Panc1 (cell line): Measurements from ENCODE around the gene NRP2. TPM values are rescaled to one million over a fixed set of nuclear protein-coding genes. Genes with fewer than 3 reads are reported as not detected.

Experiments
- ATAC-seq: fragments of 200-7000 bp; cut with Tn5 transposase; 2 replicates; pipeline ENCODE4 v1.9.1; 2020; ENCODE audit warnings: mild to moderate bottlenecking, moderate library complexity
- BruUV-seq: library from RNA; stranded (reverse); fragments of 400-500 nt; replicated peaks from 2 replicates; lab custom pipeline; 2021; lab: Mats Ljungman, UMichigan
- CTCF ChIA-PET: fragments of 300-600 bp; sonication (Branson Sonifier 250); formaldehyde crosslinking; loops from one replicate; lab custom pipeline; 2022; ENCODE audit warnings: antibody characterized with exemption; lab: Charles Lee
- POLR2A ChIA-PET: fragments of 300-600 bp; sonication (Branson Sonifier 250); formaldehyde crosslinking; loops from one replicate; lab custom pipeline; 2022; ENCODE audit warnings: antibody characterized with exemption; lab: Charles Lee
- DNase-seq: peaks from one replicate; pipeline ENCODE4 v3.0.0-alpha.2; 2010; ENCODE audit warnings: low read depth, low spot score
- H3K27ac ChIP-seq: 2 replicates; pipeline ENCODE4 v1.5.1; 2011; ENCODE audit warnings: mild to moderate bottlenecking, low read length, inconsistent platforms
- H3K27me3 ChIP-seq: fragments of 200-500 bp; sonication (Bioruptor generic); 2 replicates; pipeline ENCODE4 v1.6.0; 2014; ENCODE audit warnings: low read length, inconsistent platforms; ENCODE audit not compliant: control insufficient read depth, insufficient read depth
- H3K36me3 ChIP-seq: fragments of 200-500 bp; sonication (Bioruptor generic); 2 replicates; pipeline ENCODE4 v1.5.1; 2014; ENCODE audit warnings: inconsistent platforms, mild to moderate bottlenecking, low read length, moderate library complexity; ENCODE audit not compliant: control insufficient read depth, insufficient read depth
- H3K4me1 ChIP-seq: 2 replicates; pipeline ENCODE4 v1.5.1; 2011; ENCODE audit warnings: inconsistent platforms, mild to moderate bottlenecking, low read length, moderate library complexity; ENCODE audit not compliant: control insufficient read depth, insufficient read depth
- H3K4me3 ChIP-seq, 2 experiments: 2 replicates each; pipeline ENCODE4 v1.5.1; 2011 to 2012; ENCODE audit warnings: low read depth in 2 of 2, low read length in 2 of 2, mild to moderate bottlenecking in 2 of 2, inconsistent platforms in 1 of 2, moderate library complexity in 1 of 2
- H3K9me3 ChIP-seq: fragments of 200-500 bp; sonication (Bioruptor generic); 2 replicates; pipeline ENCODE4 v1.5.1; 2014; ENCODE audit warnings: low read depth, mild to moderate bottlenecking, inconsistent platforms, low read length, moderate library complexity; ENCODE audit not compliant: control insufficient read depth, insufficient read depth
- POLR2AphosphoS5 ChIP-seq: IDR thresholded peaks from 2 replicates; pipeline ENCODE4 v1.6.1; 2012; ENCODE audit warnings: mild to moderate bottlenecking, low read depth, low read length, moderate library complexity
- SIN3A ChIP-seq: IDR thresholded peaks from 2 replicates; pipeline ENCODE4 v1.6.1; 2012; ENCODE audit warnings: low read depth, mild to moderate bottlenecking, low read length, moderate library complexity, borderline replicate concordance; ENCODE audit not compliant: insufficient read depth
- TCF7L2 ChIP-seq: IDR thresholded peaks from 2 replicates; pipeline ENCODE4 v1.6.1; 2011; ENCODE audit warnings: mild to moderate bottlenecking, low read depth, low read length, inconsistent platforms
- in situ Hi-C: cut with HindIII; loops from 2 replicates; pipeline ENCODE4 v1.10.0; 2016; ENCODE audit warnings: low sequenced_read_pairs, low pct_unique_long_range_greater_than_20kb
- intact Hi-C: fragments of 100-400 bp; cut with micrococcal nuclease; formaldehyde crosslinking; loops from one replicate; pipeline ENCODE4 v1.10.0; 2022; ENCODE audit not compliant: unreplicated experiment
- total RNA-seq: library from RNA; stranded (reverse); gene quantifications from one replicate; pipeline ENCODE4 v1.2.1, GENCODE V29; 2021; ENCODE audit not compliant: unreplicated experiment
- TF ChIP-seq, protein P1 (sequence below): fragments of 450-650 bp; IDR thresholded peaks from 2 replicates; pipeline ENCODE4 v1.5.1; 2017; ENCODE audit warnings: mild to moderate bottlenecking
- TF ChIP-seq, protein P2 (sequence below), 2 experiments: IDR thresholded peaks; 2 replicates each; pipeline ENCODE4 v1.6.1; 2011 to 2012; ENCODE audit warnings: low read depth in 2 of 2, control low read depth in 1 of 2, low read length in 1 of 2, mild to moderate bottlenecking in 1 of 2, moderate library complexity in 1 of 2; ENCODE audit not compliant: insufficient read depth in 1 of 2

NRP2 gene
- total RNA-seq, 1 experiment from 2014 or later, result 6.7 TPM

DNA sequence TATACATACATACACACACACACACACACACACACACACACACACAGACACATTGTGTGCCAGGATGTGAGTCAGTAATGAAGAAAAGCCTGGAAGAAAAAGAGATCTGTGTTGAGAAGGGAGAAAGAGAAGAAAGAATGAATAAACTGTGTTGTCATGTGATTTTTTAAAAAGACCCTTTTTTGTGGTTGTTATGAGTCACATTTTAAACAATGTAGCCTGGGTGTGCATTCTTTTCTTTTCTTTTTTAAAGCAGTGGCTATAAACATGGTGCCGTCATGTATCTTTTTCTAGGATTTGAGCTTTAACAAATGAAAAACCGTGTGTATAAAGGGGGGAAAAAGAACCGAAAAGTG lies 87.2 kb downstream of the NRP2 start:
- Histone ChIP-seq H3K4me3 (no peak overlapping the region), H3K27me3 (peaks cover 8% of the 10 kb centered on the region; the same call in 1 of the 2 replicates), H3K27ac (no peak overlapping the region), H3K9me3 (no peaks in the 10 kb centered on the region), H3K4me1 (no peaks in the 10 kb centered on the region), H3K36me3 (no peaks in the 10 kb centered on the region)
- BruUV-seq, result no TSS peak
- TF ChIP-seq, protein P1, sequence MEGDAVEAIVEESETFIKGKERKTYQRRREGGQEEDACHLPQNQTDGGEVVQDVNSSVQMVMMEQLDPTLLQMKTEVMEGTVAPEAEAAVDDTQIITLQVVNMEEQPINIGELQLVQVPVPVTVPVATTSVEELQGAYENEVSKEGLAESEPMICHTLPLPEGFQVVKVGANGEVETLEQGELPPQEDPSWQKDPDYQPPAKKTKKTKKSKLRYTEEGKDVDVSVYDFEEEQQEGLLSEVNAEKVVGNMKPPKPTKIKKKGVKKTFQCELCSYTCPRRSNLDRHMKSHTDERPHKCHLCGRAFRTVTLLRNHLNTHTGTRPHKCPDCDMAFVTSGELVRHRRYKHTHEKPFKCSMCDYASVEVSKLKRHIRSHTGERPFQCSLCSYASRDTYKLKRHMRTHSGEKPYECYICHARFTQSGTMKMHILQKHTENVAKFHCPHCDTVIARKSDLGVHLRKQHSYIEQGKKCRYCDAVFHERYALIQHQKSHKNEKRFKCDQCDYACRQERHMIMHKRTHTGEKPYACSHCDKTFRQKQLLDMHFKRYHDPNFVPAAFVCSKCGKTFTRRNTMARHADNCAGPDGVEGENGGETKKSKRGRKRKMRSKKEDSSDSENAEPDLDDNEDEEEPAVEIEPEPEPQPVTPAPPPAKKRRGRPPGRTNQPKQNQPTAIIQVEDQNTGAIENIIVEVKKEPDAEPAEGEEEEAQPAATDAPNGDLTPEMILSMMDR, result no peak
- TF ChIP-seq POLR2AphosphoS5 (no peak), TCF7L2 (no peak), SIN3A (no peak)
- TF ChIP-seq, protein P2, sequence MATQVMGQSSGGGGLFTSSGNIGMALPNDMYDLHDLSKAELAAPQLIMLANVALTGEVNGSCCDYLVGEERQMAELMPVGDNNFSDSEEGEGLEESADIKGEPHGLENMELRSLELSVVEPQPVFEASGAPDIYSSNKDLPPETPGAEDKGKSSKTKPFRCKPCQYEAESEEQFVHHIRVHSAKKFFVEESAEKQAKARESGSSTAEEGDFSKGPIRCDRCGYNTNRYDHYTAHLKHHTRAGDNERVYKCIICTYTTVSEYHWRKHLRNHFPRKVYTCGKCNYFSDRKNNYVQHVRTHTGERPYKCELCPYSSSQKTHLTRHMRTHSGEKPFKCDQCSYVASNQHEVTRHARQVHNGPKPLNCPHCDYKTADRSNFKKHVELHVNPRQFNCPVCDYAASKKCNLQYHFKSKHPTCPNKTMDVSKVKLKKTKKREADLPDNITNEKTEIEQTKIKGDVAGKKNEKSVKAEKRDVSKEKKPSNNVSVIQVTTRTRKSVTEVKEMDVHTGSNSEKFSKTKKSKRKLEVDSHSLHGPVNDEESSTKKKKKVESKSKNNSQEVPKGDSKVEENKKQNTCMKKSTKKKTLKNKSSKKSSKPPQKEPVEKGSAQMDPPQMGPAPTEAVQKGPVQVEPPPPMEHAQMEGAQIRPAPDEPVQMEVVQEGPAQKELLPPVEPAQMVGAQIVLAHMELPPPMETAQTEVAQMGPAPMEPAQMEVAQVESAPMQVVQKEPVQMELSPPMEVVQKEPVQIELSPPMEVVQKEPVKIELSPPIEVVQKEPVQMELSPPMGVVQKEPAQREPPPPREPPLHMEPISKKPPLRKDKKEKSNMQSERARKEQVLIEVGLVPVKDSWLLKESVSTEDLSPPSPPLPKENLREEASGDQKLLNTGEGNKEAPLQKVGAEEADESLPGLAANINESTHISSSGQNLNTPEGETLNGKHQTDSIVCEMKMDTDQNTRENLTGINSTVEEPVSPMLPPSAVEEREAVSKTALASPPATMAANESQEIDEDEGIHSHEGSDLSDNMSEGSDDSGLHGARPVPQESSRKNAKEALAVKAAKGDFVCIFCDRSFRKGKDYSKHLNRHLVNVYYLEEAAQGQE (IDR thresholded peaks at IDR 0.05; ENCODE audit: insufficient read depth in 1 of 2, low read depth in 2 of 2, low read length in 1 of 2), result no peak
- intact Hi-C loops (loop anchor here (5.0 kb wide), 1 partner anchor 43 kb away; no protein-coding TSS in a partner anchor), in situ Hi-C loops (no loop called here)
- ATAC-seq, result no peak
- ChIA-PET CTCF (no interaction called here), POLR2A (no interaction called here)
- DNase-seq, result no peak

DNA sequence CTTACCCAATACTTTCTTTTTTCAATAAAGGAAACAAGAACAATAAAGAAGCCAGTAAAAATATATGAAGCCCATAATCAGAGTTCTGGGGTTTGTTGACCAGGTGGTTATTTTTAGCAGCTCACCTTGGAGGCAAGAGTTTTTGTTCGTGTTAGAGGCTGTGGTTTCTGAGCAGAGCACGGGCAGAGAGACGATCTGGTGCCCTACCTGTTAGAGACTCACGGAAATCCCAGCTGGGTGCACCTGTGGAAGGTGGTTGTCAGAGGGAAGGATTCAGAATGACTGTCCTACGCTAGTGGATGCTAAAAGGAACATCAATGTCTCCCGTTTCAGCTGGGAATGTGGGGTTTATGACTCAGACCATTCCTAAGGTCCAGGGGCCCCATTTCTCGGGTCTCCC lies 87.6 kb downstream of the NRP2 start:
- Histone ChIP-seq H3K4me1 (no peaks in the 10 kb centered on the region), H3K36me3 (no peaks in the 10 kb centered on the region), H3K27ac (no peak overlapping the region), H3K4me3 (no peak overlapping the region), H3K27me3 (peaks cover 8% of the 10 kb centered on the region; the same call in 1 of the 2 replicates), H3K9me3 (no peaks in the 10 kb centered on the region)
- CTCF ChIA-PET, result no interaction called here
- no TSS peak for BruUV-seq
- no peak for TF ChIP-seq POLR2AphosphoS5
- TF ChIP-seq, protein P2 (IDR thresholded peaks at IDR 0.05; ENCODE audit: insufficient read depth in 1 of 2, low read depth in 2 of 2, low read length in 1 of 2), result no peak
- no peak for TF ChIP-seq TCF7L2
- TF ChIP-seq, protein P1, result no peak
- no peak for TF ChIP-seq SIN3A
- in situ Hi-C loops (no loop called here), intact Hi-C loops (loop anchor here (5.0 kb wide), 1 partner anchor 42 kb away; no protein-coding TSS in a partner anchor)
- POLR2A ChIA-PET, result no interaction called here
- ATAC-seq (no peak), DNase-seq (no peak)
